Anterior cingulate cortex (tissue), 58 donors: ENCODE results near the gene FLVCR2.

Experiments
- DNase-seq, 58 donors: peaks; one replicate each; lab custom pipeline; 2025; lab: John Stamatoyannopoulos, UW

FLVCR2 gene

DNA sequence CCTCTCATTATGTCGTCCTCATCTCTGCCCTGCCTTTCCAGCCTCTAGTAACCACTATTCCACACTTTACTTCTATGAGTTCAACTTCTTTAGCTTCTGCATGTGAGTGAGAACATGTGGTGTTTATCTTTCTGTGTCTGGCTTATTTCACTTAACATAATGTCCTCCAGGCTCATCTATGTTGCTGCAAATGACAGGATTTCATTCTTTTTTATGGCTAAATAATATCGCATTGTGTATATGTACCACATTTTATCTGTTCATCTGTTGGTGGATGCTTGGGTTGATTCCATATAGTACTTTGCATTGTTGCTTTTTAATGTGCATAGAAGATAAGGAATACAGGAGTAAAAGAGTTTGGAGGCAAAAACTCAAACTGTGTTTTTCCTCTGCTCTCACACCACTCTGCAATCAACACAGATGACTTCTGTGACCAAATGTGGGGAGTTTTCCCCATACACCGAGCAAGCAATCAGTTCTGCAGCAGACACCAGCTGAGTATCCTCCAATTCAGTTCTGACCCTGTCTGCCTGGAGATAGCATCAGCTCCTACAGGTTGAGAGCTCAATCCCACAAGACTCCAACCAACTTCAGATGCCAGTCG is 24.6 kb upstream of the FLVCR2 start:
- no peak for DNase-seq

DNA sequence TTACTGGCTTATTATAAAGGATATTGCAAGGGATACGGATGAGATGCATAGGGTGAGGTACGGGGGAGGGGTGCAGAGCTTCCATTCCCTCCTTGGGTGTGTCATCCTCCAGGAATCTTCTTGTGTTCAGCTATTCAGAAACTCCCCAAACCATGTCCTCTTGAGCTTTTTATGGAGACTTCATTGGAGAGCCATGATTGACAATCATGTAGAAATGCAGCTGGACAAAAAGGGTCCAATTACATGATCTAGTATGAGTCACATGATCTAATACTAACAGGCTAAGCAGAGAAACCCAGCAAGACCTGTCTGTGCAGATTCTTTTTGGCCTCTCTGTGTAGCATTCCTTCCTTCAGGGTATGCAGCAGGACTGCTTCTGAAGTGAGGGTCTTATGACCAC is 23.9 kb upstream of the FLVCR2 start:
- no peak for DNase-seq

DNA sequence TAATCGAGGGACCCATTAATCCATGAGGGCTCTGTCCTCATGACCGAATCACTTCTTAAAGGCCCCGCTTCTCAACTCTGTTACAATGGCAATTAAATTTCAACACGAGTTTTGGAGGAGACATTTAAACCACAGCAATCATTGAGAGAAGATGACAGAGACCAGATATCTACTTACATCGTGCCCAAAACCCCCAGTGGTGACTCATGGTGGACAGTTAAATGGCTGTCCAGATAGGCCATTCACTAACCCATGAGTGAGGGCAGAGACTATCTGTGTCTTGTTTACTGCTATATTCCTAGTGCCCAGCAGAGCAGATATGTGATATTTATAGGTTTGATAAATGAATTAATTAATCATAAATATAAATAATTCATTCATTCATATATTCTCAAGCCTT is 20.0 kb upstream of the FLVCR2 start:
- DNase-seq: no peak

DNA sequence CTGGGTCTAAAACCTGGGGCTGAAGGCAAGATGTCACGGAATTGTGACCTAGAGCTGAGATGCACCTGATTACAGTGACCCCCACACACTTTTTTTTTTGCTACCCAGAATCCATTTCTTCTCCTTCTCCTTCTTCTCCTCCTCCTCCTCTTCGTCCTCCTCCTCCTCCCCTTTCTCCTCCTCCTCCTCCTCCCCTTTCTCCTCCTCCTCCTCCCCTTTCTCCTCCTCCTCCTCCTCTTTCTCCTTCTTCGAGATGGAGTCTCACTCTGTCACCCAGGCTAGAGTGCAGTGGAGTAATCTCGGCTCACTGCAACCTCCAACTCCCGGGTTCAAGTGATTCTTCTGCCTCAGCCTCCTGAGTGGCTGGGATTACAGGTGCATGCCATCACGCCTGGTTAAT is 19.4 kb upstream of the FLVCR2 start:
- no peak for DNase-seq

DNA sequence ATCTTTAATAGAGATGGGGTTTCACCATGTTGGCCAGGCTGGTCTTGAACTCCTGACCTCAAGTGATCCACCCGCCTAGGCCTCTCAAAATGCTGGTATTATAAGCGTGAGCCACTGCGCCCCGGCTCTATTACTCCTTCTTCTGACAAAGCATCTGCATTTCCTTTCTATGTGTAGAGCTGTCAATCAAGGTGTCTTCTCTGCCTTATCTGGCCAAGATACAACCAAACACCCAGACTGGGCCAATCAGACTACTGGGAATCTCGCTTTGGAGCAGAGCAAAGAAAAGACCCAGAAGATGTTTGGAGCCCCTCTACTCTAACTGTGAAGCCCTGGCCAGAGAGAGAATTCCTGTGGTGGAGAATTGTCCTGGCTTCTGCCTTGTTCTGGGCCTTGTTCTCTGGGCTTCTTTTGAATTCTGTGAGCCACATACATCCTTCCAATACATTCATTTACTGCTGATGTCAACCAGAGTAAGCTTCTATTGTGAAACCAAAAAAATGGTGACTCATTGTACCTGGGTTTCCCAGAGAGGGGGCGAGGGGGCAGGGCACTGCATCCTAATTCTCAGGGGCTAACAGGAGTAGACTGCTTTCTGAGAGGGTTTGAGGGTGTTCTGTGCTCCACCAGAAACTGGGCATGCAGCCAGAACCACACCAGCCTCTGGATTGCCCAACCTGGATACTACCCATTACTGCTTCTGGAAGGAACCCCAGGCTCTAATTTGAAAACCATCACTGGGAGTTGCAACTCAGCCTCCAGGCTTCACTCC is 18.8 kb upstream of the FLVCR2 start:
- peak in 1 of 58 donors; percentile 6 for DNase-seq

DNA sequence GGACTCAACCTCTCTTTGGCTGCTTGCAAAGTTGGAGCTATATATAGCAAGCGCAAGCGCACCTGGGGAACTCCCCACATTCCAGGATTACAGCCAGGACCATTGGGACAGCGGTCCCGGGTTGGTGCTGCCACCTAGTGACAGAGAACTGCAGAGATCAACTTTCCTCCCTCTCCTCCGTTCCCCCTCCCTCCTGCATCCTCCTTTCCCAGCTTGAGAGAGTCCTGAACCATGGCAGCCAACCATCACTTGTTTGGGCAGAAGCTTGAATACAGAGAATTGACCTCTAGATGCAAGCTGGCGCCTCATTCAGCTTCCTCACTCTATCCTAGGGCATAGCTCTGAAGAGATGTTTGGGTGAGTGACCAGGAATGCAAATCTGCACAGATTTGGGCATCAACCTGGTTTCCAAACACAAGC is 17.4 kb upstream of the FLVCR2 start:
- peak in 38 of 58 donors; percentile 5 to 58 (median 21) for DNase-seq

DNA sequence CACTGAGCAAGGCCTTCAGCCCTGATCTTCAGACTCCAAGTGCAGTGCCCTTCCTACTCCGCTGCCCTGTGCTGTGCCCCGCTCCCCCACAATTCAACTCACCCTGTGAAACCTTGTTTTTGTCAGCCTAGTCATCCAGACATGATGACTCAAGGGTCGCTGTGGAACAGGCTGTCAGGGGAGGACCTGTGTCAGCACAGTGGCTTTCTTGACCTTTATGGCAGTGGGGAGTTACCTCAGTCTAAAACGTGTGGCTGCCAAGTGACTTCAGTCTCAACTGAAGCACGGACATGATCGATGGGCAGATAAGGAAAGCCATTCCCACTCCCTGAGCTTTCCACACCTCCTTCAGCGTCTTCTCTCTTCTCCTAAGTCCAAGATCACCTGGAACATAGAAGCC is 16.3 kb upstream of the FLVCR2 start:
- DNase-seq: no peak

DNA sequence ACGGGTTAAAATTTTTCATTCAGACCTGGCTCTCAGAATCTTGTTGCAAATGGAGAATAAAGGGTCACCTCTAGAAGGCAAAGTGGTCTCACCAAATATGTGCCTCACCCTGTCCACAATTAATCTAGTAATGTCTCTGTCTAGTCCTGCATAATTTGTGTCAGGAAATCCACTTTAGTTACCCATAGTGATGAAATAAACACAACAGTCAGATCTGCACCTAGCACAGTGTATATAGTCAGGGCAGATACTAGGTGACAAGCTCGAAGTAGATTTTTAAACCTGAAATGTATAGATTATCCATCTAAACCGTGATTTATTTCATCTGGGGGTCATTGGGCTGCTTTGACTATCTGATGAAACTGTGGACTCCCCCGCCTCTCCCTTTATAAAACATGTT is 15.9 kb upstream of the FLVCR2 start:
- no peak for DNase-seq

DNA sequence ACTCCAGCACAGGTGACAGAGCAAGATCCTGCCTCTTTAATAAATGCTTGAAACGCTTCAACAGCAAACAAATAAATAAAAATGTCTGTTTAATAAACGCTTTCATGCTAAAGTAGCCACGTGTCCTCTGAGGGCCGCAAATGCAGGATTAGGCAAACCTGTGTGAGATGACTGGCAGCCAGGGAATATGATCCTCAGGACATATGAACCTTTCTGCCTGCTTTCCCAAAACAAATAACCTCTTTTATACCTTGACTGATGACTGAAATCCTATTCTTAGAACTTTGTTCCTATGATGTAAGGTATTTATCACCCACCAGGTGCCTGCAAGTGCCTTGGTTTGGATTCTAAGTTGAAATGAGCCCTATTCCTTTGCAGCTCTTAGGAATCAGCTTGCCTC is 14.5 kb upstream of the FLVCR2 start:
- no peak for DNase-seq

DNA sequence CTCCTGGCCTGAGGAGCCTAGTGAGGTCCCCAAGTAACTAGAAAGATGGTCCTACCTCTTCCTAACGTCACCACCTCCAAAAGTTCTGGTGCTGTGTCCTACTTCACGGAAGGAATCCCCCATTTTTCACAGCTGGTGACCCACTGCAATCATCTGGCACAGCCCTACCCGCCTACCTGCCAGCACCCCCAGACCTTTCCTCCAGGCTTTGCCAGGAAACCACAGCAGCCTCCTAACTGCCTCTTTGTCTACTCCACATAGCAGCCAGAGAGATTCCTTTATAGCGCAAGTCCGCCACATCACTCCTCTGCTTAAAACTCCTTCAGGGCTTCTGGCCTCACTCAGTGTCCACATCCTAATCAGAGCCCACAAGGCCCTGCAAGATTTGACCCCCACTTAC is 13.4 kb upstream of the FLVCR2 start:
- no peak for DNase-seq

DNA sequence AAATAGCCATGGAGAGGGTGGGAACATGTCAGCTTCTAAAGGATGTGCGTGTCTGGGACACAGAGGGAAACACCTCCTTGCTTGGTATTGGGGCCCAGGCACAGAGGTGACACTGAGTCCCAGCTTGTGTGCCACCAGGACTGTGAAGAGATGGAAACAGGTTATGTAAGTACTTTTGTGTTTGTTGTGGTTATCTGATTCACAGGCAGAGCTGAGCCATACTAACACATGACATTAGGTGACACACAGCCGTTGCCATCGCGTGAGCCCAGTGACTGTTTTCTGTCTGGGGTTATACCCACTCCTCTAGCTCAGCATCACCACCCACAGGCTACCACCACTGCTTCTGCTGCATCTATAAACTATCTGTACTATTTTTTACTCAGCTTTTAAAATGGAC is 12.1 kb upstream of the FLVCR2 start:
- no peak for DNase-seq

DNA sequence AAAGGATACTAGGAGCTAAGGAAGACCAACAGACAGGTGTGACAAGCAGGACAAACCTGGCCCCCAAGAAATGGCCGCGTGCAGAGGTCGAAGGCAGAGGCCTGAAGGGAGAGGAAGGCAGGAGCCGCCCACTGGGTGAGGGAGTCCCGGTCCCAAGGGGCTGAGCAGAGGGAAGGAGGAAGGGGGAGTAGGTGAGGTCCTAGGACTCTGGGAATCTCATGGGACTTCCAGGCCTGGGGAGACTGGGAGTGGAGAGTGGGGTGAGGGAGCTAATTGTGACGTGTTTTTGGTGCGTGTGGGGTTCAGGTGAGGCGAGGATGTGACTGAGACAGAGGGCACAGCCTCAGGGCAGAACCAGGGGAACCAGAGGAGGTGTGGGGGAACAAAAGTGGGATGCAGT is 11.7 kb upstream of the FLVCR2 start:
- DNase-seq: no peak

DNA sequence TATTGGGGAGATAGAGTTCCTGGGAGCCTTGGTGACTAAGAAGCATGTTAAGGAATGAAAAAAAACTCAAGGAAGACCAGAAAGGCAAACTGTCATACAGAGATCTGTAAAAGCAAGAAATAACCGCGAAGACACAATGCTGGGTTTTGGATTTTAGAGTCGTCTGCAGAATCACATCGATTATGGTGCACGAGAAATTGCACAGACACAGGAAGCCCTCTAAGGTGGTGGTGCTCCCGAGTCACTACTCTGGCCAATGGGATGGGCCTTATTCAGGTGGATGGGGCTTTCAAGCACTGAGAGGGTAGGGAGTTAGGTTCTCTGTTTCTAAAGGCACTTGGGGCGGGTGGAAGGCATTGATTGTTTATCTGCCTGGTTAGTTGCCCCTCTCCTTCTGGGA is 10.3 kb upstream of the FLVCR2 start:
- DNase-seq: no peak

DNA sequence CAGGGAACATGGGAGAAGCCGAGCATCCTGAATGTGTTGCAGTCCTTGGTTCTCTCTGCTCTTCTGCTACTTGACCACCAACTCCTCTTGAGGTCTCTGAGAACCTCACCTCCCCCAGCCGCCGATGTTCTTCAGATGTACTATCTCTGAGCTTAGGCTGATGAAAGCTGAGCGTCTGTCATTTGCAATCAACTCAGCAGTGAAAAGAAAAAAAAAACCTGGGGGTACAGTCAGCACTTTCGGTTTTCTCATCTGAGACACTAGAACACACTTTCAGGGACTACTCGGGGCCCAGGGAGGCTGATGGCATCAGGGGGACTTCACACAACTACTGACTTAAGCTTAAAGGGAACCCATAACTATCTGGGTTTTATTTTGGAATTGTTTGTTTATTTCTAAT is 9.6 kb upstream of the FLVCR2 start:
- no peak for DNase-seq

DNA sequence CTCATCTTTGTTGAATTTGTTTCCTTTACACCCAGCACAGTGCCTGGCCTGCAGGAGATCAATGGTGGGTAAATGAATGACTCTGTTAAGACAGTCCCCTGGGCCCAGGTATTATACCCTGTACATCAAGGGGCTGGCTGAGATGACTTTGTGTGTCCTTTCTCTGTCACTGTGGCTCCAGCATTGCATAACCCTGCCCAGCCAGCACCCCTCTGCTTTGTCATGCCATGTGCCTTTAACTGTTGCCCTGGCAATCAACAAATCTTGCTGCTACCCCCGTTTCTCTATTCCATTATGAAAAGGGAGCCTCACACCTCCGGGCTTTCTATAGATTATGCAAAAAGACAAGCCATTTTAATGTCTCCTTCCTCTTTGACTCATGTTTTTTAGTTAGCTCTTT is 7.6 kb upstream of the FLVCR2 start:
- no peak for DNase-seq

DNA sequence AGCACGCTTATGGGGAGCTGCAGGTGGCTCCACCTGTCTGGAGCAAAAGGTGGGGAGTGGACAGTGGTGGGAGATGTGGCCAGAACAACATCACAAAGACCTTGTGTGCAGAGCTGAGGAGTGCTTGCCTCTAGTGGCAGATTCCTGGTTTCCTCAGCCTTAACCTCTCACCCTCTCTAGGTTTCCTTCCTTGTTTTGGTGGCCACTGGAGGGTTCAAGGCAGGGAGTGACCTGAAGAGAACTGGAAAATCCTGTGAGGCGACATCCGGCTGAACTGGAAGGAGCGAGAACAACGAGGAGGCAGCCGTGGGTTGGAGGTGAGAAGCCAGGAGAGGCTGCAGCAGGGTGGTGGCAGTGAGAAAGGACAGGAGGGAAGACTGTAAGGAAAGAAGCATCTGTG is 6.3 kb upstream of the FLVCR2 start:
- DNase-seq: no peak

DNA sequence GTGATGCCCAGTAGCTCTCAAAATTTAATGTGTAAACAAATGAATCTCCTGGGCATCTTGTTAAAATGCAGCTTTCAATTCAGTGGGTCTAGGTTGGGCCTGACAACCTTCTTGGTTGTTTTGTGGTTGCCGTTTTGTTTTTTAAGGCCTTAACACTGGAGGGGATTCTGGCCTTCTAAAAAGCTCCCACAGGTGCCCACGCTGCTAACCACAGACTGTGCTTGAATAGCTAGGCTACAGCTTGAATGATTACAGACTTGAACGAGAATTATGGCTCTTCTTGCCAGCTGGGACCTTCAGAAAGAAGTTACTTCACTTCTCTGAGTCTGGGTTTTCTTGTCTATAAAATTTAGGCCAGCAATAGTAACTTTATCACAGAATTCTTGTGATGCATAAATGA is 1.3 kb upstream of the FLVCR2 start:
- DNase-seq: no peak

DNA sequence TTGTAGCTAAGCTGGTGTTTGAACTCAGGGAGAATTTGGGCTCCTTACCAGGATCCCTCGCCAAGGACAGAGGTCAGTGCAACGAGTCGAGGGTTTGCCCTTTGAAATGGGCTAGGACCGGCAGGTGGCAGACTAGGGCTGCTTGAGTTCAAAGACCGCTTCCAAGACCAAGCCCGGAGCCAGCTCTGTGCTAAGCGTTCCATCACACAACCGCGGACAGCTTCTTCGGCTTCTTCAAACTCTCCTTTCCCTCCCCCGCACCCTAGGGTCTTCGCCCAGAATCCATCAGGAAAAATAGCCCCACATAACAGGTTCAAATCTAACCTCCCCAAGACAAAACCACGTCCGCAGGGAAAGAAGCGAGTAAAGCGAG is 705 bp upstream of the FLVCR2 start:
- DNase-seq: peak in 56 of 58 donors; percentile 4 to 85 (median 54)

DNA sequence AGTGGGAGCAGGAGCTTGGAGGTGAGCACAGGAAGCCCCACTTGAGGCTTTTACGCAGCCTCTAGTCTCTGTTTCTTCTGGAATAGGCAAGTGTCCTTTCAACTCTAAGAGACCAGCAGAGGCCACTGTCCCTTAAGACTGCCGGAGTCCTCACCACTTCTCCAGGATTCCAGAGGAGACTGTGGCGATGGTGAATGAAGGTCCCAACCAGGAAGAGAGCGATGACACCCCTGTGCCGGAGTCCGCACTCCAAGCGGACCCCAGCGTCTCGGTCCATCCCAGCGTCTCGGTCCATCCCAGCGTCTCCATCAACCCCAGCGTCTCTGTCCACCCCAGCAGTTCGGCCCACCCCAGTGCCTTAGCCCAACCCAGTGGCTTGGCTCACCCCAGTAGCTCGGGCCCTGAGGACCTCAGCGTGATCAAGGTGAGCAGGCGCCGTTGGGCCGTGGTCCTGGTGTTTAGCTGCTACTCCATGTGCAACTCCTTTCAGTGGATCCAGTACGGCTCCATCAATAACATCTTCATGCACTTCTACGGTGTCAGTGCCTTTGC is 442 bp downstream of the FLVCR2 start:
- DNase-seq: peak in 2 of 58 donors; percentile 7 to 31

DNA sequence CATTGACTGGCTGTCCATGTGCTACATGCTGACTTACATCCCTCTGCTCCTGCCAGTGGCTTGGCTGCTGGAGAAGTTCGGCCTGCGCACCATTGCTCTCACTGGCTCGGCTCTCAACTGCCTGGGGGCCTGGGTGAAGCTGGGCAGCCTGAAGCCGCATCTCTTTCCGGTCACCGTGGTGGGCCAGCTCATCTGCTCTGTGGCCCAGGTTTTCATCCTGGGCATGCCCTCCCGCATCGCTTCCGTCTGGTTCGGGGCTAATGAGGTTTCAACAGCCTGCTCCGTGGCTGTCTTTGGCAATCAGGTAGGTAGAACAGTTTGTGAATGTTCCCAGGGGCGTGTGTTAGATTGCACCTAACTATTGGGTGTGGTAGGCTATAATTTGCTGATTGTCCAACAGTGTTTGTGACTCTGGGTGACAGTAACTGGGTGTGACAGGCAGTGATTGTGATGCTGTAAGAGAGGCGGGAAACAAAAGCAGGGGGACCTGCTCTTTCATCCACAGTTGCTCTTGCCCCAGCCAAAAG is 981 bp downstream of the FLVCR2 start:
- DNase-seq: no peak

DNA sequence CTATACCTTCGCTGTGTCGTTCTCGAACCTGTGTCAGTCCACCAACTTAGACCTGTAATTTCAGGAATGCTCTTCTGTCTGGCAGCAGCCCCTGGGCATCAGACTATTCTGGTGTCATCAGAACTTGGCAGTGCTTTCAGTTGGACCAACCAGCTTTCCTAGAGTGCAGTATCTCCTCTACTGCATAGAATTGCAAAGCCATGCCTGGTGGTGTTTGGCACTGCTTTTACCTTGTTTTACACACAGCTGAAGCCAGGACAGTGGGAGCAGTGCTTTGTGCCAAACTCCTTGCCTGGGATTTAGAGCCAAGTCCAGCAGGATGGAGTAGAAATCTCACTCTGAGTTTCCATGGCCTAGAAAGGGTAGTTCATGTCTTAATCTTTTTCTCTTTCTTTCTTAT is 1.5 kb downstream of the FLVCR2 start:
- peak in 6 of 58 donors; percentile 2 to 16 (median 8) for DNase-seq

DNA sequence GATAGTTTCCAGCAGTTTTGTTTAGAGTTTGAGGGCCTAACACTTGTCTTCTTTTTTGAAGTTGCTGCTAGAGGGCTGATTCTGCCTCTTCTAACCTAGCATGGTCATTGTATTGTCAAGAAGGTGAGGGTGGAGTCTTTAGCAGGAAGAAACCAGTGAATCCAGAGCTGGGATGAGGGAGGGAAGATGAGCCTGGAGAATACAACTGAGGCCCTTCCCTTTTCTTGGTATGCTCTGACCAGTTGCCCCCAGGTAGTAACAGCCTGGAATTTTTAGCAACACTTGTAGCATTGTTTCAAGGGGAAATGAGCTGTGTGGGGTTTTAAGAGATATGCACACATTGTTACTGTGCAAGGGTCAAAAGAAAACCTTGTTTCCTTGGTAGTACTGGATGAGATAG is 9.0 kb downstream of the FLVCR2 start:
- DNase-seq: no peak
